22Rv1 (cell line): ENCODE data around the gene ZNF574.

Experiments used
- CTCF ChIP-seq: fragments of 450-650 bp; IDR thresholded peaks from 2 replicates; pipeline ENCODE4 v1.5.1; 2017; ENCODE audit warnings: mild to moderate bottlenecking
- ZFX ChIP-seq: fragments of 450-650 bp; IDR thresholded peaks from 2 replicates; pipeline ENCODE4 v1.6.1; 2017; ENCODE audit warnings: antibody characterized with exemption, borderline replicate concordance

GRCh38 chr19:42040031-42040430 is 35.9 kb upstream of the ZNF574 start:
- no peak for TF ChIP-seq CTCF
- TF ChIP-seq ZFX, result no peak
